T-helper 22 cell (primary cell): ENCODE measurements around the gene MYZAP.
"Not testable (repeated sequence)": the region's sequence is repeated elsewhere in the genome, so short reads cannot be mapped to it uniquely, and the experiment has no call there.

Experiments
- DNase-seq: peaks from one replicate; pipeline ENCODE4 v3.0.0-alpha.2; 2020; ENCODE audit warnings: low read depth

The MYZAP gene

GRCh38 chr15:57592836-57593420 is 1.2 kb downstream of the MYZAP start:
- DNase-seq, result no peak

- DNase-seq, result no peak
Observed at GRCh38 chr15:57594479-57594878, 2.8 kb downstream of the MYZAP start.

- DNase-seq, result no peak
Observed at GRCh38 chr15:57595011-57595866, 3.5 kb downstream of the MYZAP start.

- DNase-seq, result no peak
Observed at GRCh38 chr15:57596301-57596855, 4.7 kb downstream of the MYZAP start.

- DNase-seq, result no peak
Observed at GRCh38 chr15:57596978-57597377, 5.3 kb downstream of the MYZAP start.

- DNase-seq, result no peak
Observed at GRCh38 chr15:57597431-57597830, 5.7 kb downstream of the MYZAP start.

- no peak for DNase-seq
Observed at GRCh38 chr15:57598346-57598745, 6.6 kb downstream of the MYZAP start.

DNA sequence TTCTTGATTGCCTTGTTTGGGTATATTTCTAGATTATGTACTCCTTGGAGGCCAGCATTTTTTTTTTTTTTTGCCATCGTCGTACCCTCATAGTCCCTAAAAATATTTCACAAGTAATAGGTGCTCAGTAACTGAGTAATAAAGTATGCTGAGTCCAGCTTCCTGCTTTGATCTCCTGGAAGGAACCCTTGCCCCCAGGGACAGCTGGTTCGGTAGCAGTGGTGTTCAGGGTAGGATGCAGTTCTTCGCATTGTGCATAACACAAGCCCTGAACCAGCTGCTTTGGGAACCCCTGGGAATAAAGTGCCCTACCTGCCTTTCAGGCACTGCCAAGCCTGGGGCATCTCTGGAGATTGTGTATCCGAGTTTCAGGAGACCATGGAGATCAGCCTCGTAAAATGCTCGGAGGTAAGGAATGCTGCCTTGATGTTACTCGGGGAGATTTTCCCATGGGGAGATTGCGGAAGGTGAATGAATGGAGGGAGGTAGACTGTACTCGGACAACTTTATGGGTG is 7.6 kb downstream of the MYZAP start:
- DNase-seq, result no peak

- DNase-seq, result no peak
Observed at GRCh38 chr15:57600197-57600596, 8.5 kb downstream of the MYZAP start.

- no peak for DNase-seq
Observed at GRCh38 chr15:57604507-57604906, 12.8 kb downstream of the MYZAP start.

DNA sequence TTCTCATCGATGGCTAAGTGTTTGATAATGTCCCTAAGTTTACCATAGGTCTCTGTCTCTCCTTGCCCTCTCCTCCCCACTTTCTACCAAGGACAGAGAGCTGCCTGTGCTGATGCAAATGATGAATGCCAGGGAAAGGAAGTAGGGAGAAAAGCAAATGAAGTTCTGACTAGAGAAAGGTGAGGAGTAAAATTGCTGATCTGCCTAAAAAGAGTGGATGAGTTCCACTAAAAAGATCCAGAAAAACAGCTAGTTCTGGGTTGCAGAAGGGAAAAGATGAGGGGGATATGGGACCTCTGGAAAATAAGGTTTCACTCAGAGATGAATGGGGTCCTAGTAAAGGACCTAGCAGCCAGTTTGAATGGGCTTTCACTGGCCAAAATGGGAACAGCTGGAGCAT is 13.8 kb downstream of the MYZAP start:
- DNase-seq, result no peak

DNA sequence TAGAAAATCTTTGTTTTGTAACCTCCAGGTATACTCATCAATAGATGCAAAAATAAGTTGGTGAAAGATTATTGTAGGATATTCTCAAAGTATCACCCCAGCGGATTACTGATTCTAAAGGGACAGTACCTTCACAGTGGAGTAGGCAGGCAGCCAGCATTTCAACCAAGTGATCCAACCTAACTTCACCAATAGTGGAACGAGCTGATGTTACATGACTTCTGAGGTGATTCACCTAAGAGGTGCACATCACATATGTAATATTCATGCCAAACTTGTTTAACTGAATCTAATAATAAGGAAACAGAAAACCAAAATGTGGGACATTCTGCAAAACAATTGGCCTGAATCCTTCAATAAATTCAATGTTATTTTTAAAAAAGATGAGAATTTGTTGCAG is 14.3 kb downstream of the MYZAP start:
- DNase-seq, result no peak

GRCh38 chr15:57606816-57607215 is 15.1 kb downstream of the MYZAP start:
- no peak for DNase-seq

GRCh38 chr15:57607570-57608000 is 15.9 kb downstream of the MYZAP start:
- no peak for DNase-seq

DNA sequence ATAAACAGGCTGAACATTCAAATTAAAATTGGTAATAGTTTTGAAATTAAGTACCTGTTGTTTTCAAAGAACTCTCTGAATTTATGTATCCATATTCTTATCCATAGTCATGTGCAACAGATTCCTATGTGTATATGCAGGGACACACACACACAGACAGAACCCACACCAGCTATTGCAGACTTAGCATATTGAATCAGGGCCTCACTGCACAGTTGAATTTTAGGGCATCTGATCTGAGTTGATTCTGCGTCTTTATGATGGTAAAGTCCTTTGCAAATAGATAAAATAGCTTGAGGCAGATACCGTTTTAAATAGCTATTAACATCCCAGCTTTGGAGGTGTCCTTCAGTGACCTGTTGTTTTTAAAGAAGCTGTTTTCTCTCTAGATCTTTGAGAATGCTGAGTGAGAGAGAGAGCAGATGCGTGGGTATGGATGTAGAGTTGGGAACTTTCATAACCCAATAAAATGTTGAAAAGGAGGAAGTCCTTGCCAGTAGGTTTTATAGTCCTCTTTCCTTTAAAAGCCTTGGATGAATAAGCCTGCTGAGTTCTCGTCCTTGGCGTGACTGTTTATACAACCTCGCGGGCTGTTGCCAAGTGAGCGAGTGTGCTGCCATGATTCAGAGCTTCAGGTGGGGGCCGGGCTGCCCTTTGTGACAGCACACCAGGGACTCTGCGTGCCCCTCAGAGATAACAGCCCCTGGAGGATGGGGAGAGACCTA is 18.3 kb downstream of the MYZAP start:
- DNase-seq, result no peak

- DNase-seq, result no peak
Observed at GRCh38 chr15:57611123-57611522, 19.4 kb downstream of the MYZAP start.

DNA sequence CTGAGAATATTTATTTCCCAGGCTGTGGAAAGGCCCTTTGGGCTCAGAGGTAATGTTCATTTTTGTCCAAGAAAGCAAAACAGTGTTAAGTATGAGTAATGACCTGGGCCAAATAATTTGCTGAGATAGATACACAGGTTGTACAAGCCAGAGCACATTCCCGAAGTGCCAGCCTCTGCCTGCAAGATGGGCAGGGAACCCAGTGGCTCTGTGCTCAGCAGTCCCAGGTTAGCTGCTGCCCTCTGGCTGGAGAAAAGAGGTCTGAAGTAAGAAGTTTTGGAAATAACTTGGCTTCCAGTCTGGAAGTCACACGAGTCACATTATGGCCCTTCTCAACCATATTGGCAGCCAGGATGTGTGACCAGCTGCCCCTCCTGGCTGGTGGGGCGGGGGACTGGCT is 20.2 kb downstream of the MYZAP start:
- DNase-seq, result no peak

- no peak for DNase-seq
Observed at GRCh38 chr15:57614241-57614640, 22.5 kb downstream of the MYZAP start.

DNA sequence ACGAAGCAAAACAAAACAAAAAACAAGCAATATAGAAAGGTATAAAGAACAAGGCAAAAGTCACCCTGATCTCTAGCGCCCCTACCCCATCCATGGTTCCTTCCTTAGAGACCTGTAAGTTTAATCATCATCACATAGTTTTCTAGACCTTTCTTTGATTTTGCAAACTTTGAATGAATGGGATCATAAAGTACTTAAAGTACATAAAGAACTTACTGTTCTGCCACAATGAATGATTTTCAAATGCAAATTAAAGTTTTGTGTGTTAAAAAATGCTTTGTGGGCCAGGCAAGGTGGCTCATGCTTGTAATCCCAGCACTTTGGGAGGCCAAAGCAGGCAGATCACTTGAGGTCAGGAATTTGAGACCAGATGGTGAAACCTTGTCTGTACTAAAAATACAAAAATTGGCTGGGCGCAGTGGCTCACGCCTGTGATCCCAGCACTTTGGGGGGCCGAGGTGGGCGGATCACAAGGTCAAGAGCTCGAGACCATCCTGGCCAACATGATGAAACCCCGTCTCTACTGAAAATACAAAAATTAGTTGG is 24.3 kb downstream of the MYZAP start:
- not testable (repeated sequence) for DNase-seq

GRCh38 chr15:57618325-57618724 is 26.6 kb downstream of the MYZAP start:
- no peak for DNase-seq

GRCh38 chr15:57619746-57620145 is 28.0 kb downstream of the MYZAP start:
- no peak for DNase-seq

DNA sequence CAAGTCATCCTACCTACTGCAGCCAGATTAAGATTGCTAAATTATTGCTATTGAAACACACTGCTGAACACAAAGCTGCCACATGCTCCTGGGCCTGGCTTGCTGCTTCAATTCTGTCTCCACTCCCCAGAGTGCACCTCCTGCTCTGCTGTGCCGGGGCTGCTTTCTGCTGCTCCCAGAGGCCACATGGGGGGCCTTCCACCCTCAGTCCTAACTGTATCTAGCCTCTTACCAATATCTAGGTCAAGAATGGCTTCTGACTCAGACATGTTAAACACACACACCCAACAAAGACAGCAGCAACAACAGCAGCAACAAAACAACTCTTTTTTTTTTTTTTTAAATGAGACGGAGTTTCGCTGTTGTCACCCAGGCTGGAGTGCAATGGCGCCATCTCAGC is 33.0 kb downstream of the MYZAP start:
- no peak for DNase-seq
